IPS-15b (cell line): ENCODE measurements around the gene XRCC4.

Experiments used
- H3K27me3 ChIP-seq: one replicate; pipeline ENCODE4 v1.6.1; 2013; ENCODE audit warnings: low read length; ENCODE audit not compliant: control insufficient read depth, insufficient read depth
- H3K36me3 ChIP-seq: one replicate; pipeline ENCODE4 v1.6.1; 2013; ENCODE audit warnings: low read length; ENCODE audit not compliant: control insufficient read depth, insufficient read depth
- H3K4me1 ChIP-seq: one replicate; pipeline ENCODE4 v1.6.1; 2013; ENCODE audit warnings: mild to moderate bottlenecking, low read length; ENCODE audit not compliant: control insufficient read depth, insufficient read depth
- H3K4me3 ChIP-seq: one replicate; pipeline ENCODE4 v1.5.1; 2013; ENCODE audit warnings: low read depth, low read length
- H3K9ac ChIP-seq: one replicate; pipeline ENCODE4 v1.6.1; 2013; ENCODE audit warnings: low read depth, mild to moderate bottlenecking, low read length
- H3K9me3 ChIP-seq: one replicate; pipeline ENCODE4 v1.6.1; 2013; ENCODE audit warnings: mild to moderate bottlenecking, low read length; ENCODE audit not compliant: control insufficient read depth, insufficient read depth

Gene XRCC4

GRCh38 chr5:83162601-83163000, 85.3 kb downstream of the XRCC4 start:
- no peaks in the 10 kb centered on the region for H3K36me3 ChIP-seq
- H3K9me3 ChIP-seq, result no peaks in the 10 kb centered on the region
- no peak overlapping the region for H3K9ac ChIP-seq
- H3K27me3 ChIP-seq, result no peaks in the 10 kb centered on the region
- H3K4me3 ChIP-seq, result no peak overlapping the region
- no peaks in the 10 kb centered on the region for H3K4me1 ChIP-seq

- H3K27me3 ChIP-seq, result no peaks in the 10 kb centered on the region
- no peaks in the 10 kb centered on the region for H3K9me3 ChIP-seq
- no peaks in the 10 kb centered on the region for H3K4me1 ChIP-seq
- no peaks in the 10 kb centered on the region for H3K36me3 ChIP-seq
- no peak overlapping the region for H3K9ac ChIP-seq
- H3K4me3 ChIP-seq, result no peak overlapping the region
Measured at GRCh38 chr5:83167538-83167937, 90.2 kb downstream of the XRCC4 start.

GRCh38 chr5:83169571-83170337, 92.4 kb downstream of the XRCC4 start:
- Histone ChIP-seq H3K9me3 (no peaks in the 10 kb centered on the region), H3K27me3 (no peaks in the 10 kb centered on the region), H3K9ac (no peak overlapping the region), H3K4me3 (no peak overlapping the region), H3K36me3 (no peaks in the 10 kb centered on the region), H3K4me1 (no peaks in the 10 kb centered on the region)

- no peaks in the 10 kb centered on the region for H3K9me3 ChIP-seq
Measured at GRCh38 chr5:83172011-83172410, 94.7 kb downstream of the XRCC4 start.

GRCh38 chr5:83172655-83173054, 95.3 kb downstream of the XRCC4 start:
- Histone ChIP-seq H3K9me3 (no peaks in the 10 kb centered on the region), H3K4me1 (no peaks in the 10 kb centered on the region), H3K36me3 (no peaks in the 10 kb centered on the region), H3K27me3 (no peaks in the 10 kb centered on the region), H3K4me3 (no peak overlapping the region), H3K9ac (no peak overlapping the region)

More at GRCh38 chr5:83172011-83172410, 94.7 kb downstream of the XRCC4 start:
- H3K36me3 ChIP-seq, result no peaks in the 10 kb centered on the region
- no peak overlapping the region for H3K4me3 ChIP-seq
- H3K27me3 ChIP-seq, result no peaks in the 10 kb centered on the region
- H3K9ac ChIP-seq, result no peak overlapping the region
- no peaks in the 10 kb centered on the region for H3K4me1 ChIP-seq

GRCh38 chr5:83173826-83174225, 96.5 kb downstream of the XRCC4 start:
- Histone ChIP-seq H3K36me3 (no peaks in the 10 kb centered on the region), H3K27me3 (no peaks in the 10 kb centered on the region), H3K4me3 (no peak overlapping the region), H3K9me3 (no peaks in the 10 kb centered on the region), H3K4me1 (no peaks in the 10 kb centered on the region), H3K9ac (no peak overlapping the region)

- H3K9ac ChIP-seq, result no peak overlapping the region
- no peaks in the 10 kb centered on the region for H3K4me1 ChIP-seq
- no peaks in the 10 kb centered on the region for H3K36me3 ChIP-seq
- H3K9me3 ChIP-seq, result no peaks in the 10 kb centered on the region
- H3K4me3 ChIP-seq, result no peak overlapping the region
- no peaks in the 10 kb centered on the region for H3K27me3 ChIP-seq
Measured at GRCh38 chr5:83177803-83178202, 100.5 kb downstream of the XRCC4 start.

- H3K9me3 ChIP-seq, result no peaks in the 10 kb centered on the region
- H3K36me3 ChIP-seq, result no peaks in the 10 kb centered on the region
- H3K27me3 ChIP-seq, result no peaks in the 10 kb centered on the region
- no peaks in the 10 kb centered on the region for H3K4me1 ChIP-seq
- H3K4me3 ChIP-seq, result no peak overlapping the region
- H3K9ac ChIP-seq, result no peak overlapping the region
Measured at GRCh38 chr5:83179966-83180365, 102.6 kb downstream of the XRCC4 start.

- no peaks in the 10 kb centered on the region for H3K36me3 ChIP-seq
- no peaks in the 10 kb centered on the region for H3K4me1 ChIP-seq
- H3K4me3 ChIP-seq, result no peak overlapping the region
- no peaks in the 10 kb centered on the region for H3K9me3 ChIP-seq
- no peak overlapping the region for H3K9ac ChIP-seq
- no peaks in the 10 kb centered on the region for H3K27me3 ChIP-seq
Measured at GRCh38 chr5:83184534-83184933, 107.2 kb downstream of the XRCC4 start.

- no peaks in the 10 kb centered on the region for H3K4me1 ChIP-seq
- no peak overlapping the region for H3K4me3 ChIP-seq
- no peaks in the 10 kb centered on the region for H3K9me3 ChIP-seq
- no peaks in the 10 kb centered on the region for H3K27me3 ChIP-seq
- no peak overlapping the region for H3K9ac ChIP-seq
- no peaks in the 10 kb centered on the region for H3K36me3 ChIP-seq
Measured at GRCh38 chr5:83192947-83193346, 115.6 kb downstream of the XRCC4 start.

- no peaks in the 10 kb centered on the region for H3K27me3 ChIP-seq
- no peak overlapping the region for H3K9ac ChIP-seq
- no peaks in the 10 kb centered on the region for H3K9me3 ChIP-seq
- H3K36me3 ChIP-seq, result no peaks in the 10 kb centered on the region
- H3K4me1 ChIP-seq, result no peaks in the 10 kb centered on the region
- H3K4me3 ChIP-seq, result no peak overlapping the region
Measured at GRCh38 chr5:83197326-83197967, 120.1 kb downstream of the XRCC4 start.

GRCh38 chr5:83199126-83199525, 121.8 kb downstream of the XRCC4 start:
- Histone ChIP-seq H3K36me3 (no peaks in the 10 kb centered on the region), H3K9ac (no peak overlapping the region), H3K4me1 (no peaks in the 10 kb centered on the region), H3K9me3 (no peaks in the 10 kb centered on the region), H3K4me3 (no peak overlapping the region), H3K27me3 (no peaks in the 10 kb centered on the region)
